HepG2 (cell line): ENCODE data around the gene RHBDD3. TPM values are rescaled to one million over a fixed set of nuclear protein-coding genes. Genes with fewer than 3 reads are reported as not detected.

Source experiments
- ATAC-seq: fragments of 200-7000 bp; cut with Tn5 transposase; 3 replicates; pipeline ENCODE4 v1.9.1; 2020; ENCODE audit warnings: mild to moderate bottlenecking, moderate library complexity
- BruUV-seq: library from RNA; stranded (reverse); fragments of 400-500 nt; replicated peaks from 2 replicates; lab custom pipeline; 2021; lab: Mats Ljungman, UMichigan
- CTCF ChIA-PET: fragments of 300-600 bp; formaldehyde crosslinking; extraction: SDS; loops from one replicate; lab custom pipeline; 2021; ENCODE audit warnings: low total read pairs, inconsistent platforms, low intra/inter-chr PET ratio; lab: Yijun Ruan, JAX
- POLR2A ChIA-PET: fragments of 350-600 bp; sonication (Branson Sonifier 250); formaldehyde crosslinking; loops from one replicate; lab custom pipeline; 2020; ENCODE audit warnings: antibody characterized with exemption, inconsistent platforms; lab: Yijun Ruan, JAX
- DNase-seq: peaks from one replicate; pipeline ENCODE4 v3.0.0-alpha.2; 2015; ENCODE audit warnings: low spot score
- FAIRE-seq: peaks from 3 replicates; lab custom pipeline; 2011; peaks lifted over from hg19 to GRCh38; lab: Jason Lieb, UNC
- H2AFZ ChIP-seq: one replicate; pipeline ENCODE4 v1.6.1; 2011; ENCODE audit warnings: low read length, inconsistent platforms
- H3K27ac ChIP-seq: fragments of 300-600 bp; 3 replicates; pipeline ENCODE4 v1.8.0; 2011; ENCODE audit warnings: mixed run types, mild to moderate bottlenecking, mixed read lengths, low read length, inconsistent platforms; ENCODE audit not compliant: insufficient read depth; ENCODE audit errors: extremely low read length
- H3K27me3 ChIP-seq, 2 experiments: fragments of 200-600 bp in 1 of 2; 2 replicates in 1 of 2; 3 replicates in 1 of 2; pipeline versions ENCODE4 v1.6.0 to v1.8.0; 2011; ENCODE audit warnings: low read length in 2 of 2, mild to moderate bottlenecking in 2 of 2, moderate library complexity in 2 of 2, inconsistent platforms in 1 of 2; ENCODE audit not compliant: insufficient read depth in 2 of 2, control insufficient read depth in 1 of 2
- H3K36me3 ChIP-seq, 2 experiments: fragments of 200-600 bp in 1 of 2; replicated peaks in 1 of 2; 2 replicates in 1 of 2; 3 replicates in 1 of 2; pipeline versions ENCODE4 v1.5.1 to v1.8.0; 2011; ENCODE audit warnings: low read length in 2 of 2, inconsistent platforms in 1 of 2; ENCODE audit not compliant: insufficient read depth in 2 of 2, control insufficient read depth in 1 of 2
- H3K4me1 ChIP-seq: 2 replicates; pipeline ENCODE4 v1.5.1; 2012; ENCODE audit warnings: low read length, inconsistent platforms; ENCODE audit not compliant: insufficient read depth
- H3K4me2 ChIP-seq: 2 replicates; pipeline ENCODE4 v1.6.0; 2011; ENCODE audit warnings: low read depth, low read length, inconsistent platforms
- H3K4me3 ChIP-seq, 3 experiments: fragments of 200-600 bp in 1 of 3; sonication (generic), shearing (Covaris generic) in 1 of 3; replicated peaks in 1 of 3; 2 replicates each; pipeline ENCODE4 v1.5.1; 2011 to 2016; ENCODE audit warnings: low read length in 3 of 3, inconsistent platforms in 2 of 3, low read depth in 2 of 3, mild to moderate bottlenecking in 2 of 3, control low read depth in 1 of 3, mixed read lengths in 1 of 3; ENCODE audit not compliant: insufficient read depth in 1 of 3
- H3K79me2 ChIP-seq: one replicate; pipeline ENCODE4 v1.6.1; 2011; ENCODE audit warnings: low read length, inconsistent platforms; ENCODE audit not compliant: insufficient read depth
- H3K9ac ChIP-seq: 2 replicates; pipeline ENCODE4 v1.6.0; 2011; ENCODE audit warnings: mild to moderate bottlenecking, low read depth, low read length, inconsistent platforms; ENCODE audit not compliant: insufficient read depth
- H3K9me3 ChIP-seq: 2 replicates; pipeline ENCODE4 v1.5.1; 2012; ENCODE audit warnings: mild to moderate bottlenecking, low read length
- H4K20me1 ChIP-seq: 2 replicates; pipeline ENCODE4 v1.6.0; 2011; ENCODE audit warnings: inconsistent platforms, mild to moderate bottlenecking, low read length, moderate library complexity; ENCODE audit not compliant: insufficient read depth
- DBP ChIP-seq: sonication (generic); formaldehyde crosslinking; IDR thresholded peaks from 2 replicates; pipeline ENCODE4 v1.4.0; 2020; ENCODE audit warnings: missing genetic modification reagents; ENCODE audit errors: not compliant biosample characterization
- ELF4 ChIP-seq: sonication (generic); formaldehyde crosslinking; IDR thresholded peaks from 2 replicates; pipeline ENCODE4 v1.5.0; 2020; ENCODE audit warnings: missing genetic modification reagents, mild to moderate bottlenecking, moderate library complexity, borderline replicate concordance
- ETV5 ChIP-seq: IDR thresholded peaks from 2 replicates; pipeline ENCODE4 v1.6.1; 2018; ENCODE audit warnings: missing biosample characterization, missing genetic modification reagents, inconsistent platforms, borderline replicate concordance
- HMG20A ChIP-seq: IDR thresholded peaks from 2 replicates; pipeline ENCODE4 v1.6.1; 2016; ENCODE audit warnings: borderline replicate concordance
- HNF4A ChIP-seq: sonication (generic); formaldehyde crosslinking; IDR thresholded peaks from 2 replicates; pipeline ENCODE4 v1.4.0; 2020; ENCODE audit warnings: missing genetic modification reagents
- MIER3 ChIP-seq: IDR thresholded peaks from 2 replicates; pipeline ENCODE4 v1.6.1; 2016; ENCODE audit warnings: missing compliant biosample characterization, borderline replicate concordance
- NFKB2 ChIP-seq: sonication (generic); formaldehyde crosslinking; IDR thresholded peaks from 2 replicates; pipeline ENCODE4 v1.4.0; 2020; ENCODE audit warnings: missing genetic modification reagents, borderline replicate concordance
- NR0B2 ChIP-seq: sonication (generic); formaldehyde crosslinking; IDR thresholded peaks from 2 replicates; pipeline ENCODE4 v1.4.0; 2020; ENCODE audit warnings: mild to moderate bottlenecking, missing genetic modification reagents
- RXRA ChIP-seq: sonication (generic); formaldehyde crosslinking; IDR thresholded peaks from 2 replicates; pipeline ENCODE4 v1.5.1; 2020; ENCODE audit warnings: missing genetic modification reagents
- SAFB2 ChIP-seq: sonication (generic); formaldehyde crosslinking; IDR thresholded peaks from 2 replicates; pipeline ENCODE4 v1.5.1; 2020; ENCODE audit warnings: missing genetic modification reagents, low read depth, mild to moderate bottlenecking, borderline replicate concordance
- SETDB1 ChIP-seq: sonication (generic); formaldehyde crosslinking; IDR thresholded peaks from 2 replicates; pipeline ENCODE4 v1.5.1; 2020; ENCODE audit warnings: missing genetic modification reagents, mild to moderate bottlenecking, borderline replicate concordance
- ZBTB25 ChIP-seq: IDR thresholded peaks from 2 replicates; pipeline ENCODE4 v1.6.1; 2018; ENCODE audit warnings: missing genetic modification reagents
- ZNF335 ChIP-seq: sonication (generic); formaldehyde crosslinking; IDR thresholded peaks from 2 replicates; pipeline ENCODE4 v1.4.0; 2020; ENCODE audit warnings: missing genetic modification reagents
- WGBS: methylation state at CpG from one replicate; pipeline ENCODE4 v1.1.6; 2017; ENCODE audit warnings: low lambda C conversion rate; 5-methylcytosine and 5-hydroxymethylcytosine counted together
- in situ Hi-C: cut with HindIII; loops from 2 replicates; pipeline ENCODE4 v1.10.0; 2017; ENCODE audit warnings: low pct_unique_long_range_greater_than_20kb; ENCODE audit not compliant: extremely low pct_ligation_motif_present
- intact Hi-C: fragments of 100-400 bp; cut with micrococcal nuclease; formaldehyde crosslinking; loops from one replicate; pipeline ENCODE4 v1.10.0; 2022; ENCODE audit not compliant: unreplicated experiment
- polyA plus RNA-seq, 8 experiments: library from polyadenylated mRNA; depleted of rRNA in 3 of 8; stranded (reverse) in 7 of 8; unstranded in 1 of 8; fragments of >200 nt; fragmentation: Illumina TruSeq in 4 of 8; extraction: Trizol in 4 of 8; gene quantifications; 2 replicates each; pipeline versions ENCODE4 v1.2.1 to v1.2.3, GENCODE V29; 2011 to 2016; ENCODE audit warnings: low read depth in 4 of 8, missing spikeins in 1 of 8, mixed read lengths in 1 of 8; ENCODE audit not compliant: insufficient read depth in 1 of 8
- total RNA-seq, 5 experiments: library from RNA; depleted of rRNA; stranded (reverse); fragments of >200 nt; fragmentation: Illumina TruSeq; extraction: Trizol; gene quantifications; 2 replicates each; pipeline ENCODE4 v1.2.3, GENCODE V29; 2016; ENCODE audit warnings: low read depth in 1 of 5
- TF ChIP-seq, protein P1 (sequence below): sonication (generic); formaldehyde crosslinking; IDR thresholded peaks from 2 replicates; pipeline ENCODE4 v1.5.1; 2020; ENCODE audit warnings: missing genetic modification reagents, mild to moderate bottlenecking, borderline replicate concordance
- TF ChIP-seq, protein P2 (sequence below): sonication (generic); formaldehyde crosslinking; IDR thresholded peaks from 2 replicates; pipeline ENCODE4 v1.4.0; 2020; ENCODE audit warnings: mild to moderate bottlenecking, missing genetic modification reagents

RHBDD3 gene
- total and polyA plus RNA-seq, 2 of the 13 experiments (the other 11 are each of a cell fraction or from before 2014, with no cell fraction given), result 12.1 to 26.7 TPM

GRCh38 chr22:29267462-29267857 is 321 bp downstream of the RHBDD3 start (continued):
- TF ChIP-seq HMG20A (CRISPR knock-in tag) (0 out of 2 replicates have a peak, but pooled peaks have one; percentile 10), DBP (CRISPR knock-in tag) (peak; percentile 10)
- TF ChIP-seq, protein P1, sequence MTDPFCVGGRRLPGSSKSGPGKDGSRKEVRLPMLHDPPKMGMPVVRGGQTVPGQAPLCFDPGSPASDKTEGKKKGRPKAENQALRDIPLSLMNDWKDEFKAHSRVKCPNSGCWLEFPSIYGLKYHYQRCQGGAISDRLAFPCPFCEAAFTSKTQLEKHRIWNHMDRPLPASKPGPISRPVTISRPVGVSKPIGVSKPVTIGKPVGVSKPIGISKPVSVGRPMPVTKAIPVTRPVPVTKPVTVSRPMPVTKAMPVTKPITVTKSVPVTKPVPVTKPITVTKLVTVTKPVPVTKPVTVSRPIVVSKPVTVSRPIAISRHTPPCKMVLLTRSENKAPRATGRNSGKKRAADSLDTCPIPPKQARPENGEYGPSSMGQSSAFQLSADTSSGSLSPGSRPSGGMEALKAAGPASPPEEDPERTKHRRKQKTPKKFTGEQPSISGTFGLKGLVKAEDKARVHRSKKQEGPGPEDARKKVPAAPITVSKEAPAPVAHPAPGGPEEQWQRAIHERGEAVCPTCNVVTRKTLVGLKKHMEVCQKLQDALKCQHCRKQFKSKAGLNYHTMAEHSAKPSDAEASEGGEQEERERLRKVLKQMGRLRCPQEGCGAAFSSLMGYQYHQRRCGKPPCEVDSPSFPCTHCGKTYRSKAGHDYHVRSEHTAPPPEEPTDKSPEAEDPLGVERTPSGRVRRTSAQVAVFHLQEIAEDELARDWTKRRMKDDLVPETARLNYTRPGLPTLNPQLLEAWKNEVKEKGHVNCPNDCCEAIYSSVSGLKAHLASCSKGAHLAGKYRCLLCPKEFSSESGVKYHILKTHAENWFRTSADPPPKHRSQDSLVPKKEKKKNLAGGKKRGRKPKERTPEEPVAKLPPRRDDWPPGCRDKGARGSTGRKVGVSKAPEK (CRISPR knock-in tag), result no peak
- TF ChIP-seq, protein P2, sequence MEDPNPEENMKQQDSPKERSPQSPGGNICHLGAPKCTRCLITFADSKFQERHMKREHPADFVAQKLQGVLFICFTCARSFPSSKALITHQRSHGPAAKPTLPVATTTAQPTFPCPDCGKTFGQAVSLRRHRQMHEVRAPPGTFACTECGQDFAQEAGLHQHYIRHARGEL, result 0 out of 2 replicates have a peak, but pooled peaks have one; percentile 26

GRCh38 chr22:29266564-29267461 is 968 bp downstream of the RHBDD3 start:
- POLR2A ChIA-PET, result interaction anchor here (0.7 kb wide), 1 partner anchor 21 kb away, joined by 3 read pairs; no protein-coding TSS in a partner anchor
- intact Hi-C loops, result no loop called here
- H3K4me1 ChIP-seq, result peaks cover 37% of the 10 kb centered on the region
- peak overlapping the region; percentile 90 for H3K4me2 ChIP-seq
- H3K9ac ChIP-seq, result peak overlapping the region; percentile 100
- FAIRE-seq, result no peak
- H3K27me3 ChIP-seq, result no peaks in the 10 kb centered on the region; a peak in 1 of 5 replicates
- H3K36me3 ChIP-seq, result peaks cover 3 to 21% of the 10 kb centered on the region in 2 experiments
- no peak overlapping the region for H2AFZ ChIP-seq
- WGBS, result 61% methylated on average over 4 of the region's 13 CpGs
- ATAC-seq, result peak; percentile 31
- peak overlapping the region; percentile 75 to 96 (median 93) for H3K4me3 ChIP-seq
- peaks cover 59% of the 10 kb centered on the region for H3K79me2 ChIP-seq
- CTCF ChIA-PET, result no interaction called here
- no peak for DNase-seq
- in situ Hi-C loops, result no loop called here
- no peaks in the 10 kb centered on the region for H3K9me3 ChIP-seq
- H4K20me1 ChIP-seq, result peaks cover 27% of the 10 kb centered on the region
- no TSS peak for BruUV-seq
- H3K27ac ChIP-seq, result peak overlapping the region; percentile 98
- 0 out of 2 replicates have a peak, but pooled peaks have one; percentile 0 for TF ChIP-seq ELF4 (CRISPR knock-in tag)
- no peak for TF ChIP-seq SETDB1 (CRISPR knock-in tag)
- 0 out of 2 replicates have a peak, but pooled peaks have one; percentile 20 for TF ChIP-seq ZBTB25 (CRISPR knock-in tag)
- TF ChIP-seq HNF4A (CRISPR knock-in tag), result 0 out of 2 replicates have a peak, but pooled peaks have one; percentile 5
- TF ChIP-seq ETV5 (CRISPR knock-in tag), result 0 out of 2 replicates have a peak, but pooled peaks have one; percentile 1
- TF ChIP-seq NFKB2, result 0 out of 2 replicates have a peak, but pooled peaks have one; percentile 1
- TF ChIP-seq MIER3, result peak; percentile 48; the same call in 1 of the 2 replicates
- no peak for TF ChIP-seq ZNF335 (CRISPR knock-in tag)
- TF ChIP-seq NR0B2 (CRISPR knock-in tag), result 0 out of 2 replicates have a peak, but pooled peaks have one; percentile 36
- TF ChIP-seq RXRA, result no peak
- 0 out of 2 replicates have a peak, but pooled peaks have one; percentile 51 for TF ChIP-seq SAFB2 (CRISPR knock-in tag)
